Subcutaneous abdominal adipose tissue (tissue), 5 donors: ENCODE results near the gene SORBS2.

Experiments
- H3K27ac ChIP-seq: one replicate; pipeline ENCODE4 v1.7.0; 2013; ENCODE audit warnings: low read depth, mild to moderate bottlenecking, inconsistent platforms, low read length, moderate library complexity
- H3K27me3 ChIP-seq, 5 donors: one replicate each; pipeline ENCODE4 v1.7.0; 2013; ENCODE audit warnings: low read length in 5 of 5, inconsistent platforms in 1 of 5; ENCODE audit not compliant: control insufficient read depth in 5 of 5, insufficient read depth in 4 of 5
- H3K36me3 ChIP-seq, 5 donors: one replicate each; pipeline ENCODE4 v1.7.0; 2013; ENCODE audit warnings: low read length in 5 of 5; ENCODE audit not compliant: control insufficient read depth in 5 of 5, insufficient read depth in 5 of 5
- H3K4me1 ChIP-seq, 5 donors: one replicate each; pipeline ENCODE4 v1.7.0; 2013; ENCODE audit warnings: low read length in 5 of 5, mild to moderate bottlenecking in 3 of 5, moderate library complexity in 1 of 5; ENCODE audit not compliant: control insufficient read depth in 5 of 5, insufficient read depth in 5 of 5
- H3K4me3 ChIP-seq, 5 donors: one replicate each; pipeline ENCODE4 v1.7.0; 2013; ENCODE audit warnings: low read length in 5 of 5, low read depth in 1 of 5
- H3K9ac ChIP-seq, 5 donors: one replicate each; pipeline ENCODE4 v1.7.0; 2013; ENCODE audit warnings: low read length in 5 of 5, mild to moderate bottlenecking in 4 of 5, moderate library complexity in 3 of 5
- H3K9me3 ChIP-seq, 5 donors: one replicate each; pipeline ENCODE4 v1.7.0; 2013; ENCODE audit warnings: low read length in 5 of 5; ENCODE audit not compliant: control insufficient read depth in 5 of 5
- donor health status: healthy.
- donor health status: healthy.
- donor health status: healthy.
- donor health status: healthy.
- donor health status: healthy.

Gene SORBS2

GRCh38 chr4:185743722-185744487 lies 68.1 kb downstream of the SORBS2 start:
- Histone ChIP-seq H3K9me3 (no peaks in the 10 kb centered on the region), H3K36me3 (no peaks in the 10 kb centered on the region), H3K4me3 (no peak overlapping the region), H3K4me1 (peaks cover 1 to 5% (median 3%) of the 10 kb centered on the region in 5 donors), H3K27me3 (peaks cover 0 to 3% (median 0%) of the 10 kb centered on the region in 5 donors), H3K9ac (no peak overlapping the region), H3K27ac (no peak overlapping the region)

GRCh38 chr4:185742766-185743165 lies 69.2 kb downstream of the SORBS2 start:
- Histone ChIP-seq H3K9me3 (no peaks in the 10 kb centered on the region), H3K9ac (no peak overlapping the region)

GRCh38 chr4:185741795-185742194 lies 70.2 kb downstream of the SORBS2 start:
- Histone ChIP-seq H3K27ac (no peak overlapping the region), H3K27me3 (peaks cover 0 to 2% (median 0%) of the 10 kb centered on the region in 5 donors), H3K4me3 (no peak overlapping the region), H3K9me3 (no peaks in the 10 kb centered on the region), H3K36me3 (no peaks in the 10 kb centered on the region), H3K9ac (no peak overlapping the region), H3K4me1 (peaks cover 8 to 22% (median 15%) of the 10 kb centered on the region in 5 donors)

More at GRCh38 chr4:185742766-185743165, 69.2 kb downstream of the SORBS2 start:
- Histone ChIP-seq H3K4me3 (no peak overlapping the region), H3K4me1 (peaks cover 6 to 14% (median 10%) of the 10 kb centered on the region in 5 donors), H3K27ac (no peak overlapping the region), H3K36me3 (no peaks in the 10 kb centered on the region), H3K27me3 (peaks cover 0 to 2% (median 0%) of the 10 kb centered on the region in 5 donors)

GRCh38 chr4:185740471-185740873 lies 71.5 kb downstream of the SORBS2 start:
- H3K4me3 ChIP-seq, result no peak overlapping the region
- H3K9ac ChIP-seq, result no peak overlapping the region
- no peaks in the 10 kb centered on the region for H3K36me3 ChIP-seq
- peaks cover 0 to 2% (median 0%) of the 10 kb centered on the region in 5 donors for H3K27me3 ChIP-seq
- H3K4me1 ChIP-seq, result peaks cover 8 to 22% (median 15%) of the 10 kb centered on the region in 5 donors
- H3K27ac ChIP-seq, result no peak overlapping the region
- no peaks in the 10 kb centered on the region for H3K9me3 ChIP-seq

- Histone ChIP-seq H3K9me3 (no peaks in the 10 kb centered on the region), H3K4me3 (no peak overlapping the region), H3K9ac (no peak overlapping the region), H3K27me3 (no peaks in the 10 kb centered on the region), H3K27ac (peak overlapping the region; percentile 50), H3K36me3 (no peaks in the 10 kb centered on the region), H3K4me1 (peaks cover 8 to 31% (median 16%) of the 10 kb centered on the region in 5 donors)
These were observed 73.2 kb downstream of the SORBS2 start for GRCh38 chr4:185738820-185739219.

GRCh38 chr4:185738038-185738552 lies 73.9 kb downstream of the SORBS2 start:
- H3K4me3 ChIP-seq, result peak overlapping the region; percentile 4 to 52 (median 25)
- H3K9ac ChIP-seq, result peak overlapping the region in 2 of 5 donors; percentile 32 to 45

GRCh38 chr4:185737489-185738037 lies 74.4 kb downstream of the SORBS2 start:
- H3K9ac ChIP-seq, result peak overlapping the region in 2 of 5 donors; percentile 32 to 45
- H3K4me3 ChIP-seq, result peak overlapping the region; percentile 4 to 52 (median 25)
- H3K9me3 ChIP-seq, result no peaks in the 10 kb centered on the region
- peaks cover 8 to 31% (median 16%) of the 10 kb centered on the region in 5 donors for H3K4me1 ChIP-seq
- H3K27me3 ChIP-seq, result no peaks in the 10 kb centered on the region
- peak overlapping the region; percentile 50 for H3K27ac ChIP-seq
- peaks cover 0 to 5% (median 0%) of the 10 kb centered on the region in 5 donors for H3K36me3 ChIP-seq

More at GRCh38 chr4:185738038-185738552, 73.9 kb downstream of the SORBS2 start:
- H3K9me3 ChIP-seq, result no peaks in the 10 kb centered on the region
- H3K27me3 ChIP-seq, result no peaks in the 10 kb centered on the region
- peaks cover 8 to 31% (median 16%) of the 10 kb centered on the region in 5 donors for H3K4me1 ChIP-seq
- H3K27ac ChIP-seq, result peak overlapping the region; percentile 50
- H3K36me3 ChIP-seq, result peaks cover 0 to 5% (median 0%) of the 10 kb centered on the region in 5 donors

- peaks cover 8 to 31% (median 16%) of the 10 kb centered on the region in 5 donors for H3K4me1 ChIP-seq
- H3K27ac ChIP-seq, result no peak overlapping the region
These were observed 75.1 kb downstream of the SORBS2 start for GRCh38 chr4:185736882-185737281.

GRCh38 chr4:185735866-185736400 lies 76.1 kb downstream of the SORBS2 start:
- H3K4me1 ChIP-seq, result peaks cover 8 to 31% (median 17%) of the 10 kb centered on the region in 5 donors
- no peak overlapping the region for H3K9ac ChIP-seq
- no peak overlapping the region for H3K4me3 ChIP-seq
- H3K36me3 ChIP-seq, result peaks cover 0 to 5% (median 0%) of the 10 kb centered on the region in 5 donors
- no peaks in the 10 kb centered on the region for H3K27me3 ChIP-seq
- no peaks in the 10 kb centered on the region for H3K9me3 ChIP-seq
- H3K27ac ChIP-seq, result no peak overlapping the region

More at GRCh38 chr4:185736882-185737281, 75.1 kb downstream of the SORBS2 start:
- Histone ChIP-seq H3K9ac (no peak overlapping the region), H3K4me3 (no peak overlapping the region), H3K27me3 (no peaks in the 10 kb centered on the region), H3K9me3 (no peaks in the 10 kb centered on the region), H3K36me3 (peaks cover 0 to 5% (median 0%) of the 10 kb centered on the region in 5 donors)
